ENCODE results near the gene DCD.
"Not testable (repeated sequence)": the region's sequence is repeated elsewhere in the genome, so short reads cannot be mapped to it uniquely, and the experiment has no call there.

Gene DCD

DNA sequence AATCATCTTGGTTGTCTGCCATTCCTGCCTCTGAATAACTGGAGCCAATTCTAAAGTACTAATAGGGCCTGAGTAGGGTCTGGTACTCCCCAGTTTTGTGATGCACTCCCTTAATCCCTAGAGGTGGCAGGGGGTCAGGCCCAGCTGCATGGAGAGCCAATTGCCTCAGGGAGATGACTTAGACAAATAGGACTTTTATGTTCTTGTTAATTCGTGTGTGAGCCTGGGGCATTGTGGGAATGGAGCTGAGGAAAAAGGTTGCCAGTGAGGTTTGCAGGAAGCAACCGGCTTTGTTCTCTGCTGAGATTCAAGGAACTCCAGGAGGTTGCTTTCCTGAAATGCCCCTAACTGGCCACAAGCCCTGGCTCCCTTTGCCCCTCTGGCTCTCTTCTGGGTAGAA, 6.8 kb upstream of the DCD start:
- Histone ChIP-seq H3K4me3 (ENCODE audit: low read length) (no peak overlapping the region), H3K9me3 (ENCODE audit: insufficient read depth, low read depth, low read length) (no peaks in the 10 kb centered on the region), H3K9ac (ENCODE audit: low read depth, low read length) (no peak overlapping the region), H3K36me3 (ENCODE audit: insufficient read depth, low read length) (no peaks in the 10 kb centered on the region), H3K4me1 (ENCODE audit: insufficient read depth, low read length) (peaks cover 10% of the 10 kb centered on the region), H3K27ac (ENCODE audit: low read depth, low read length) (0 out of 2 replicates have a peak overlapping the region, but pooled peaks have one; percentile 50), H3K27me3 (ENCODE audit: insufficient read depth, low read length) (no peaks in the 10 kb centered on the region; the same call in 1 of the 2 replicates)
- 25% methylated on average over 2 of the region's 2 CpGs for WGBS

DNA sequence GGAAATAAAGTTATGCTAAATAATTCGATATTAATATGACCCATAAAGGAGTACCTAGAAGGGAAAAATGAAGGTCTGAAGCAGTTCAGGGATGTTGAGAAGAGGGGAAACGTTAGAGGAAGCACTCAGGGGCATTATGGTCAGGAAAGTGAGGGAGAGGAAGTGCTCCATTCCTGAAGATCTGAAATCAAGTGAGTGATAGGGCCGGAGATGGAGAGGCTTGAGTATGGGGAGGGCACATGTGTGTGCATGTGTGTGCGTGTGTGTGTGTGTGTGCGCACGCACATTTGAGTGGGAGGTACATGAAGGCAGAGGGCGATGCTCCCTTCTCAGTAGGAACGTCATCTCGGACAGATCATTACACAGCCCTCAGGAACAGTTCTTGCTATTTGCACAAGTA, 4.9 kb upstream of the DCD start:
- 83% methylated on average over 9 of the region's 9 CpGs for WGBS

DNA sequence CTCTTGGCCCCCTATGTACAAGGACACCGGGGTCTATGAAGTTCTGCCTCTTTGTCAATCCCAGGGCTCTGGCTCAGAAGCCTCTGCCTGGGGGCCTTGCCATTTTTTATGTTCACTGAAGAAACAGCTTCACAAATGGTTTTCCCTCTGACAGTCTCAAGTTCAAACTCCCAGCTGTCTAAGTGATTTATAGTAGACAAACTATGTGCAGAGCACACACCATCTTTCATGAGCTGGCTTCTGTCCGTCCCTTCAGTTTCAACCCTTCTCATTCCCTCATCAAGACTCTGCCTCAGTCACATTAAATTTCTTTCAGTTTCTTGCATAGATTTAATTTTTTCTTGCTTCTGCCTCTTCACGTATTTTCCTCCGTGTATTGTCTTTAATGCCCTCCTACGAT, 2.7 kb upstream of the DCD start:
- no peak overlapping the region for H3K27ac ChIP-seq (ENCODE audit: low read depth, low read length)
- no peak overlapping the region for H3K4me3 ChIP-seq (ENCODE audit: low read length)
- 95% methylated on average over 5 of the region's 5 CpGs for WGBS
- H3K27me3 ChIP-seq (ENCODE audit: insufficient read depth, low read length) = no peaks in the 10 kb centered on the region; the same call in 1 of the 2 replicates
- H3K4me1 ChIP-seq (ENCODE audit: insufficient read depth, low read length) = peaks cover 6% of the 10 kb centered on the region
- H3K9me3 ChIP-seq (ENCODE audit: insufficient read depth, low read depth, low read length) = no peaks in the 10 kb centered on the region
- H3K36me3 ChIP-seq (ENCODE audit: insufficient read depth, low read length) = no peaks in the 10 kb centered on the region
- H3K9ac ChIP-seq (ENCODE audit: low read depth, low read length) = no peak overlapping the region

More for the DNA sequence above, 4.9 kb upstream of the DCD start:
- no peaks in the 10 kb centered on the region for H3K27me3 ChIP-seq (ENCODE audit: insufficient read depth, low read length)
- H3K4me3 ChIP-seq (ENCODE audit: low read length) = no peak overlapping the region
- H3K27ac ChIP-seq (ENCODE audit: low read depth, low read length) = no peak overlapping the region
- H3K9ac ChIP-seq (ENCODE audit: low read depth, low read length) = no peak overlapping the region
- H3K36me3 ChIP-seq (ENCODE audit: insufficient read depth, low read length) = no peaks in the 10 kb centered on the region
- no peaks in the 10 kb centered on the region for H3K9me3 ChIP-seq (ENCODE audit: insufficient read depth, low read depth, low read length)
- peaks cover 6% of the 10 kb centered on the region for H3K4me1 ChIP-seq (ENCODE audit: insufficient read depth, low read length)

DNA sequence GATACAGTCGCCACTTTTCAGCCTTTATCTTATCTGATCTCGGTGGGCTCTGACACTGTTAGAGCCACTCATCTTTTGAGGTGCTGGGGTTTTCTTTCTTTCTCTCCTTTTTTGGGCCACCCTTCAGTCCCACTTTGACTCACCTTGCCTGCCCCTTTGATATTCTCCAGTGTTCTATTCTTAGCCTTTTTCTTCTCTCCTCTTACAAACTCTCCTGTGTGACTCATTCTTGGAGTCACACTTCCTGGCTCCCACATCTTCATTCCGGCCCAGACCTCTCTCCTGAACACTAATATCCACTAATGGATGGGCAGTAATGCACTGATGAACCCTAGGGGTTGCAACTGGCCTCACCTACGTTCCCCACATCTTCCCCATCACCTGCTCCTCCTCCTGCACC, 2.2 kb upstream of the DCD start:
- no peak overlapping the region for H3K9ac ChIP-seq (ENCODE audit: low read depth, low read length)
- H3K4me1 ChIP-seq (ENCODE audit: insufficient read depth, low read length) = peaks cover 5% of the 10 kb centered on the region
- no peak overlapping the region for H3K4me3 ChIP-seq (ENCODE audit: low read length)
- no peaks in the 10 kb centered on the region for H3K36me3 ChIP-seq (ENCODE audit: insufficient read depth, low read length)
- WGBS = 66% methylated on average over 4 of the region's 4 CpGs
- H3K27me3 ChIP-seq (ENCODE audit: insufficient read depth, low read length) = no peaks in the 10 kb centered on the region; the same call in 1 of the 2 replicates
- H3K27ac ChIP-seq (ENCODE audit: low read depth, low read length) = no peak overlapping the region
- H3K9me3 ChIP-seq (ENCODE audit: insufficient read depth, low read depth, low read length) = no peaks in the 10 kb centered on the region

DNA sequence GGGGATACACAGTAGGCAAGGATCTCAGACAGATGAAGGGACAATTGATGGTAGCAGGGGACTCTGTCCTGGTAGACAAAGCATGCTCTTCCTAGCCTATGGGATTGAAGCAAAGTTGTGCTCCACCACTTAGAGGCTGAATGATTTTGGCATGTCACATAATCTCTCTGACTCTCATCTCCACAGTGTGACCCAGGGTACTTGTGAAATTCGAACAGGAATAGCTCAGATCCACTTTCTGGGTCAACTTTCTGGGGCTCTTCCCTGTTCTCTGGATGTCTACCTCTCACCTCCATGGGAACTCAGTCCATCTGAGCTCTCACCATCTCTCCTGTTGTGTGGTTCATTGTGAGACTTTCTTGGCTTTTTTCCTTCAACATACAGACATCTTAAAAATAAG, 1.7 kb upstream of the DCD start:
- no peaks in the 10 kb centered on the region for H3K36me3 ChIP-seq (ENCODE audit: insufficient read depth, low read length)
- no peak overlapping the region for H3K27ac ChIP-seq (ENCODE audit: low read depth, low read length)
- 85% methylated on average over 1 of the region's 1 CpG for WGBS
- H3K4me1 ChIP-seq (ENCODE audit: insufficient read depth, low read length) = no peaks in the 10 kb centered on the region
- H3K4me3 ChIP-seq (ENCODE audit: low read length) = no peak overlapping the region
- H3K27me3 ChIP-seq (ENCODE audit: insufficient read depth, low read length) = no peaks in the 10 kb centered on the region; the same call in 1 of the 2 replicates
- no peak overlapping the region for H3K9ac ChIP-seq (ENCODE audit: low read depth, low read length)
- no peaks in the 10 kb centered on the region for H3K9me3 ChIP-seq (ENCODE audit: insufficient read depth, low read depth, low read length)

DNA sequence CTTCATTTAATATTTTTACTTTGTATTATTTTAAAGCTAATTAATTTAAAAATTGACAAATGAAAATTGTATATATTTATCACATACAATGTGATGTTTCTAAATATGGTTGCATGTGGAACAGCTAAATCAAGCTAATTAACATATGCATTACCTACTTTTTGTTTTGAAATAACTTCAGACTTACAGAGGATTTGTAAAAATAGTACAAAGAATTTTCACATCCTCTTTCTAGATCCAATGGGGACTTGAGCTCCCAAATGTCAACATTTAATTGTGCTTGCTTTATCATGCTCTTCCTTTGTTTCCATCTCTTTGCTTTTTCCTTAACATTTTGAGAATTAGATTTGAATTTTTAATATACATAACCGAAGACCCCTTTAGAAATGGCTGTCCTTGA, 6.6 kb downstream of the DCD start:
- 92% methylated on average over 1 of the region's 1 CpG for WGBS

DNA sequence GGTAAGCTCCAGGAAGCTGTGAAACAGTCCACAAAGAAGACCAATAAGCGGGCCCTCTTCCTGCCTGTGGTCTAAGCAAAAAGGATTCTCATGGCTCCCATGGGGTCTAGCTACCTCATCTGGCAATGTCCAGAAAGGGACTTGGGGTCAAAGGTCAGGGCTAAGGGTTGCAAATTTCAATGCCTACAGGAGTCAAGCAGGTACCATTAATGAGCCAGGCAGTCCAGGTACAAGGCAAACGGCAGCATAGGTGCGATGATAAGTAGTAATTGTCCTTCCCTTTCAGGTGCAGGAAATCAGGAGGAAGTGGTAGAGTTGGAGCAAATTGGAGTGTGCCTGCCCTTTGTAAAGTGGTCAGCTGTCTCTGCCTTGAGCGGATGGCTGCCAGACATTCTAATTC, 7.1 kb downstream of the DCD start:
- Histone ChIP-seq H3K4me3 (ENCODE audit: low read length) (no peak overlapping the region), H3K9ac (ENCODE audit: low read depth, low read length) (no peak overlapping the region), H3K36me3 (ENCODE audit: insufficient read depth, low read length) (no peaks in the 10 kb centered on the region), H3K27ac (ENCODE audit: low read depth, low read length) (no peak overlapping the region), H3K9me3 (ENCODE audit: insufficient read depth, low read depth, low read length) (no peaks in the 10 kb centered on the region), H3K4me1 (ENCODE audit: insufficient read depth, low read length) (no peaks in the 10 kb centered on the region), H3K27me3 (ENCODE audit: insufficient read depth, low read length) (peaks cover 3% of the 10 kb centered on the region; the same call in 1 of the 2 replicates)
- 94% methylated on average over 4 of the region's 4 CpGs for WGBS

More for the DNA sequence above, 6.6 kb downstream of the DCD start:
- no peak overlapping the region for H3K27ac ChIP-seq (ENCODE audit: low read depth, low read length)
- H3K9ac ChIP-seq (ENCODE audit: low read depth, low read length) = no peak overlapping the region
- no peak overlapping the region for H3K4me3 ChIP-seq (ENCODE audit: low read length)
- H3K4me1 ChIP-seq (ENCODE audit: insufficient read depth, low read length) = no peaks in the 10 kb centered on the region
- no peaks in the 10 kb centered on the region for H3K9me3 ChIP-seq (ENCODE audit: insufficient read depth, low read depth, low read length)
- H3K27me3 ChIP-seq (ENCODE audit: insufficient read depth, low read length) = peaks cover 3% of the 10 kb centered on the region; the same call in 1 of the 2 replicates
- no peaks in the 10 kb centered on the region for H3K36me3 ChIP-seq (ENCODE audit: insufficient read depth, low read length)

DNA sequence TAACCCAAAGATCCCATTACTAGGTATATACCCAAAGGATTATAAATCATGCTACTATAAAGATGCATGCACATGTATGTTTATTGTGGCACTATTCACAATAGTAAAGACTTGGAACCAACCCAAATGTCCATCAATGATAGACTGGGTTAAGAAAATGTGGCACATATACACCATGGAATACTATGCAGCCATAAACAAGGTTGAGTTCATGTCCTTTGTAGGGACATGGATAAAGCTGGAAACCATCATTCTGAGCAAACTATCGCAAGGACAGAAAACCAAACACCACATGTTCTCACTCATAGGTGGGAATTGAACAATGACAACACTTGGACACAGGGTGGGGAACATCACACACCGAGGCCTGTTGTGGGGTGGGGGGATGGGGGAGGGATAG, 9.1 kb downstream of the DCD start:
- not testable (repeated sequence) for H3K36me3 ChIP-seq (ENCODE audit: insufficient read depth, low read length); H3K9ac ChIP-seq (ENCODE audit: low read depth, low read length); H3K27me3 ChIP-seq (ENCODE audit: insufficient read depth, low read length); H3K27ac ChIP-seq (ENCODE audit: low read depth, low read length); H3K4me3 ChIP-seq (ENCODE audit: low read length); H3K4me1 ChIP-seq (ENCODE audit: insufficient read depth, low read length); H3K9me3 ChIP-seq (ENCODE audit: insufficient read depth, low read depth, low read length)
- WGBS = 100% methylated on average over 1 of the region's 2 CpGs

DNA sequence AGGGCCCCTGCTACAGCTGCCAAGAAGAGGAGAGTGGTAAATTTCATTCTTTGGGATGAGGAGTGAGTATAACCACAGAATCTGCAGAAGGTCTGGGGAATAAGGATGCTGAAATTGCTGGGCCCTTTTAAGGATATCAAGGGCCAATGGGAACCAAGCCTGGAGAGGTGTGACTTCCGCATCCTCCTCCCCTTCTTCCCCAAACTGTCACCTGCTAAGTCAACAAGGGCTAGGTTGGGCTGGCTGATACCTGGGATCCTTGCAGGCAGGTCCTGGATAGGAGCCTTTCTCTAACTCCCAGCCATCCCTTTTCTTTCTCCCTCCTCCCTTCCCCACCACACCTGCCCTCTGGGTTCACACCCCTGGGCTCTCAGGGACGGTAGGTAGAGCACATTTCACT, 13.4 kb downstream of the DCD start, which contains the start of gene LACRT:
Gene LACRT, minus strand, starts transcription at position 101 of the 400 bp plus-strand sequence. Its CDS starts 54 bp downstream, at position 47.
- H3K4me1 ChIP-seq (ENCODE audit: insufficient read depth, low read length) = no peaks in the 10 kb centered on the region
- H3K9ac ChIP-seq (ENCODE audit: low read depth, low read length) = no peak within 1 kb of the TSS

DNA sequence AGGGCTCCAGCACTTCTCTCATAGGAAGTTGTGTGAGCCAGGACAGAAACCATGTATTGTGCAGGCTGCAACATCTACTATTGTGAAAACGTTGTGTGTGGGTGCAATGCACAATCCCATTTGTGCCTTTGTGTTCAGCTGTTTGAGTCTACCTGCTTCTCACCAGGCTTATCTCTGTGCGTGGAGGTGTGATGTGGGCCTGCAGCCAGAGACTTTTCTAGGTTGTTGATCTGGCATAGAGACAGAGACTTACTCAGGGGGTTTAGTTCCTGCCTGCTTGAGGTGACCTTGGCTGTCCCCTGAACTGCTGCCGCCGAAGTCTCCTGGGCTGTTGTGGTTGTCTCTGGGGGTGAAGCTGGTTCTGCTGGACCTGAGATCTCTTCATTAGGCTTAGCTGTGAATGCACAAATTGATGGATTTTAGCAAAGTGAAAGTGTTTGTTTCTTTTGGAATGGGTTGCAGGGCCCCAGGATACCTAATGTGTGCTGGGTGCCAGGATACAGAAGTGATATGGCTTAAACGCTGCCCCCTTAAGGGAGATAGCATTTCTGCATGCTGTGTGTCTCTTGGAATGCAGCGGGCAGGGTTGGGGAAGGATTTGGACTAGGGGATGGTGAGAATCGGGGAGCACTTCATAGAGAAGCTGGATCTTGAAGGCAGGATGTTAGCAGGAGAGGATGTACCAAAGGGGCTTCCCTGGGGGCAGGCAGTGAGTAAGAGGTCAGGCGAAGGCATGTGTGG, 16.0 kb downstream of the DCD start:
- H3K9me3 ChIP-seq (ENCODE audit: insufficient read depth, low read depth, low read length) = peaks cover 19% of the 10 kb centered on the region
- H3K27ac ChIP-seq (ENCODE audit: low read depth, low read length) = no peak overlapping the region
- 81% methylated on average over 8 of the region's 8 CpGs for WGBS
- no peak overlapping the region for H3K4me3 ChIP-seq (ENCODE audit: low read length)
- no peaks in the 10 kb centered on the region for H3K4me1 ChIP-seq (ENCODE audit: insufficient read depth, low read length)
- H3K36me3 ChIP-seq (ENCODE audit: insufficient read depth, low read length) = no peaks in the 10 kb centered on the region
- H3K27me3 ChIP-seq (ENCODE audit: insufficient read depth, low read length) = no peaks in the 10 kb centered on the region
- H3K9ac ChIP-seq (ENCODE audit: low read depth, low read length) = no peak overlapping the region

More for the DNA sequence above, 13.4 kb downstream of the DCD start, which contains the start of gene LACRT:
- Histone ChIP-seq H3K27me3 (ENCODE audit: insufficient read depth, low read length) (no peaks in the 10 kb centered on the region), H3K27ac (ENCODE audit: low read depth, low read length) (no peak within 1 kb of the TSS), H3K9me3 (ENCODE audit: insufficient read depth, low read depth, low read length) (no peaks in the 10 kb centered on the region), H3K4me3 (ENCODE audit: low read length) (no peak within 1 kb of the TSS), H3K36me3 (ENCODE audit: insufficient read depth, low read length) (no peaks in the 10 kb centered on the region)
- 78% methylated on average over 2 of the region's 2 CpGs for WGBS

DNA sequence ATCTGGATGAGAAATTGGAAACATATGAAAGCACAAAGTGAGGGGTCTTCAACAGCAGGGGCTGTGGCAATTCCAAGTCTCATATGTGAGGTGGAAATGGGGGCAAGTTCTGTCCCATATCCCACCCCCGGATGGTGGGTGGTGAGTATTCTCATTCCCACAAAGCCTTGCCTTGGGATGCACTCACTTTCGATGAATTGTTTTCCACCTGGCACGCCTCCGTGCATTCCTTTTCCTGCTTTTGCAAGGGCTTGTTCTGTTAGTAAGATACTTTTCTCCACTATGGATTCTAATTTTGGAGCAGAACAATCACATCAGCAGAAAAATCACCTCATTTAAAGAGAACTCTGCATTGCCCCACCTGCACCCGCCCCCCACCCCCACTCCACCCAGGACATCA, 16.6 kb downstream of the DCD start:
- Histone ChIP-seq H3K27ac (ENCODE audit: low read depth, low read length) (no peak overlapping the region), H3K4me3 (ENCODE audit: low read length) (no peak overlapping the region), H3K4me1 (ENCODE audit: insufficient read depth, low read length) (no peaks in the 10 kb centered on the region), H3K9ac (ENCODE audit: low read depth, low read length) (no peak overlapping the region), H3K9me3 (ENCODE audit: insufficient read depth, low read depth, low read length) (peaks cover 23% of the 10 kb centered on the region), H3K27me3 (ENCODE audit: insufficient read depth, low read length) (no peaks in the 10 kb centered on the region), H3K36me3 (ENCODE audit: insufficient read depth, low read length) (no peaks in the 10 kb centered on the region)
- 96% methylated on average over 4 of the region's 5 CpGs for WGBS
